Measurements from ENCODE around the gene CTNNA1.
"Not testable (repeated sequence)": the region's sequence is repeated elsewhere in the genome, so short reads cannot be mapped to it uniquely, and the experiment has no call there.

The CTNNA1 gene

GRCh38 chr5:138743484-138743883 is 9.7 kb upstream of the CTNNA1 start:
- no peak for DNase-seq (ENCODE audit: low spot score)
- no peak for TF ChIP-seq CTCF (IDR thresholded peaks at IDR 0.05; ENCODE audit: borderline replicate concordance, control extremely low read depth, extremely low read depth, insufficient read depth, missing control alignments)
- in situ Hi-C loops (cut with MboI; ENCODE audit: low sequenced_read_pairs, unreplicated experiment) = no loop called here

GRCh38 chr5:138745268-138745667 is 8.0 kb upstream of the CTNNA1 start:
- in situ Hi-C loops (cut with MboI; ENCODE audit: low sequenced_read_pairs, unreplicated experiment) = no loop called here
- TF ChIP-seq CTCF (IDR thresholded peaks at IDR 0.05; ENCODE audit: borderline replicate concordance, control extremely low read depth, extremely low read depth, insufficient read depth, missing control alignments) = no peak
- no peak for DNase-seq (ENCODE audit: low spot score)

GRCh38 chr5:138748630-138749081 is 4.6 kb upstream of the CTNNA1 start:
- no peak for TF ChIP-seq CTCF (IDR thresholded peaks at IDR 0.05; ENCODE audit: borderline replicate concordance, control extremely low read depth, extremely low read depth, insufficient read depth, missing control alignments)
- no peak for DNase-seq (ENCODE audit: low spot score)
- in situ Hi-C loops (cut with MboI; ENCODE audit: low sequenced_read_pairs, unreplicated experiment) = no loop called here

- DNase-seq (ENCODE audit: low spot score); in situ Hi-C loops (cut with MboI; ENCODE audit: low sequenced_read_pairs, unreplicated experiment): not testable (repeated sequence)
Measured at GRCh38 chr5:138751344-138751743, 1.9 kb upstream of the CTNNA1 start.

- in situ Hi-C loops (cut with MboI; ENCODE audit: low sequenced_read_pairs, unreplicated experiment) = no loop called here
- no peak for DNase-seq (ENCODE audit: low spot score)
- TF ChIP-seq CTCF (IDR thresholded peaks at IDR 0.05; ENCODE audit: borderline replicate concordance, control extremely low read depth, extremely low read depth, insufficient read depth, missing control alignments) = peak; percentile 38
Measured at GRCh38 chr5:138752341-138752950, 779 bp upstream of the CTNNA1 start.

GRCh38 chr5:138753794-138754698 is 821 bp downstream of the CTNNA1 start:
- TF ChIP-seq CTCF (IDR thresholded peaks at IDR 0.05; ENCODE audit: borderline replicate concordance, control extremely low read depth, extremely low read depth, insufficient read depth, missing control alignments) = no peak
- DNase-seq (ENCODE audit: low spot score) = peak; percentile 45
- in situ Hi-C loops (cut with MboI; ENCODE audit: low sequenced_read_pairs, unreplicated experiment) = no loop called here

- in situ Hi-C loops (cut with MboI; ENCODE audit: low sequenced_read_pairs, unreplicated experiment) = no loop called here
- no peak for DNase-seq (ENCODE audit: low spot score)
- no peak for TF ChIP-seq CTCF (IDR thresholded peaks at IDR 0.05; ENCODE audit: borderline replicate concordance, control extremely low read depth, extremely low read depth, insufficient read depth, missing control alignments)
Measured at GRCh38 chr5:138754699-138755057, 1.5 kb downstream of the CTNNA1 start.

Measured in GM13976 (cell line).